ENCODE results near the gene RNF187. TPM values are rescaled to one million over a fixed set of nuclear protein-coding genes. Genes with fewer than 3 reads are reported as not detected.
A peak's percentile ranks its signal among the peaks of the same experiment; 100 is the strongest.

The RNF187 gene
- total RNA-seq, 1 experiment from 2014 or later = 49.1 TPM

DNA sequence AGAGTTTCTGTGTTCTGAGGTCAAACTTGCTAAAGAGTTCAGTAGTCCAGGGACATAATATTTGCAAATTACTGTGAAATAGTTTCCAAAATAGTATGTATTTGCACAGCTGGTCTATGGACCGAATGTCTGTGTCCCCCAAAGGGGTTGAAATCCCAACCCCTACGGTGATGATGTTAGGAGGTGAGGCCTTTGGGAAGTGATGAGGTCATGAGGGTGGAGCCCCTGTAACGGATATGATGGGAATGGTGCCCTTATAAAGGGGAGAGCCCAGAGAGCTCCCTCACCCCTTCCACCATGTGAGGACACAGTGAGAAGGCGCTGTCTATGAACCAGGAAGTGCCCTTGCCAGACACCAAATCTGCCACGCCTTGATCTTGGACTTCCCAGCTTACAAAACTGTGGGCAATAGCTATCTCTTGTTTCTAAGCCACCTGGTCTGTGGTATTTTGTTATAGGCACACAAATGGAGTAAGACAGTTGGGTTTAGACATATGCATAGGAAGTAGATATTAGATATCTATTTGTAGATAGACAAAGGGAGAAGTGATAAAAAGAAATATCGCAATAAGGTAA lies 21.7 kb downstream of the RNF187 start:
- no peak for DNase-seq (ENCODE audit: low read depth)

DNA sequence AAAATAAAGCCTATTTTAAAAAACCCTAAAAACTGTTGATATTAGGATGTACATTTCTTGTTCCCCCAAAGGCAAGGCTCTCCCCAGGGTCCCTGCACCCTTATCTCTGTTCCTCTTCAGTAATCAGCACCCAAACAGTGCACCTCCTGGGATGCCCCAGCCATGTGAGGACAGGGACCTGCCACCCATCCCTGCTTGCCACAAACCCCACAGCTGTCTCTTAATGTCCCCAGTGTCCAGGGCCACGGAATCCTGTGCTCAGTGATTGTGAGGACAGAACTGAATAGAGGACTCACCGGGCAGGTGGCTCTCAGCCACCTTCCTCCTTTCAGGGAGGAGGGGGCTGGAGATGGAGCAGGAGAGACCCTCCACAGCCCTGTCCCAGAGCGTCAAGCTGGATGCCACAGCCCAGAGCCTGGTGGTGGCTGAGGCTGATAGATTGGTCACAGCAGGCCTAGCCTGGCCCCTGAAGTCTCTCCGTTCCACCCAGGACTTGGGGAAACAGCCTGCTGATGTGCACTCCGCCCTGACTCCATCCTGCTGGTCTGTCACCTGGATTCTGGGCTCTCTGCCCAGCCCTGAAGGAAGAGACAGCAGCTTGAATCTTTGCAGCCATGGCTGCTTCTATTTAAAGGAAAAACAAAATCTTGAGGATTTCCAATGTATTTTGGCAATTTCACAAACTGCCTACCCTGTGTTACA lies 23.1 kb downstream of the RNF187 start:
- DNase-seq (ENCODE audit: low read depth) = no peak

DNA sequence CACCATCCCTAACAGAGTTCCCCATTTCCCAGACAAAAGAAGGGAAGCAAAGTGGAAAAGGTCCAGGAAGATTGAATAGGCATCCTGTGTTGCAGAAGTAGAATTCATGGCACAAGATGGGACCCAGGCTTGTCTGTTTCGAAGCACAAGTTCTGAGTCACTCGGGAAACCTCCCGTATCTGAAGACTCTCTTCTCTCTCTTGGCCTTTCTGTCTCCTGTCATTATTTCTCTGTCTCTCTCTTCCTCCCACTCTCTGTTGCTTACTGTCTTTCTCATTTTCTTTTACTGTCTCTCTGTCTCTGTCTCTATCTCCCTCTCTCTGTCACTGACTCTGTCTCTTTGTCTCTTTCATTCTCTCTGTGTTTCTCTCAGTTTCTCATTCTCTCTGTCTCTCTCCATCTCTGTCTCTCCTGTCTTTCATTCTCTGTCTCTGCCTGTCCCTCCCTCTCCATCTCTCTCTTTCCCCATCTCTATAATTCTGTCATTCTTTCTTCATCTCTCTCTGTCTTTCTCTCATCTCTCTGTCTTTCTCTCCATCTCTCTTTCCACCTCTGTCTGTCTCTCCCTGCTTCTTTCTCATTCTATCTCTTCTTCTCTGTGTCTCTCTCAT lies 23.7 kb downstream of the RNF187 start:
- DNase-seq (ENCODE audit: low read depth) = no peak

DNA sequence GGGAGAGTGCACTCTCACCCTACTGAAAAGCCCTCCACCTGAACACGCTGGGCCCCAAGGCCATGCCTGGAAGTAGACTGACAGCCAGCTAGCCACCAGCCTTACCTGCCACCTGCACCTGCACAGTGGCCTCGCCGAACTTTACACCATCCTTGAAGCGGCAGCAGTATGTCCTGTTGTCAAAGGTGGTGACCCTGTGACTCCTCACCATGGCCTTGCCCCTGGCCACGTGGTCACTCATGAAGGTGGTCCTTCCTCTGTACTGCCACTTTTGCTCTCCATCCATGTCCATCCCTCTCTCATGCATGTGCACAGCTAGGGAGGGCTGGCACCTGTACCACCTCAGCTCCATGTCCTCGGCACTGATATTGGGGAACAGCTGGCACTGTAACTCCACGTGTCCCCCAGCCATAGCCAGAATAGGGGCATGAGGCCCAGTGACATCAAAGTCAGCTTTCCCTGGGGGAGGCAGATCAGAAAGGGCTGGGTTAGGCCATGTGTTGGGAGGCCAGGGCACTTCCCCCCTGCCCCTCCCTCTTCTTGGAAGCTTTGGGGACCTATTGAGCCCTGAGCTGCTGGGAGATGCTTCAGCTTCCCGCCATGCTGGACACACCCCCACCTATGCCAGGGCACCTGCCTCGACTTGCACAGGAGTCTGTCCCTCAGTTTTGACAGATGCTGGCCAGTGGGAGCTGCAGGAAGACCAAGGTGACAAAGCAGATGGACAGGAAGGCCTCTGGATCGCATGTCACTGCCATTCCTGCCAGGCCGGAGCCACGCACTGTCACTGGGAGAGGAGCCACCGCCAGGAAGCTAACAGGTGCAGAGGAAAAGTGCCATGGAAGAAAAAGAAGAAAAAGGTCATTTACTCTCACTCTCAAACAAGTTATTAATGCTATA lies 24.6 kb downstream of the RNF187 start:
- no peak for DNase-seq (ENCODE audit: low read depth)

GRCh38 chr1:228512781-228513198 lies 25.6 kb downstream of the RNF187 start:
- no peak for DNase-seq (ENCODE audit: low read depth)

- DNase-seq (ENCODE audit: low read depth) = no peak
These were observed 26.2 kb downstream of the RNF187 start for GRCh38 chr1:228513236-228513900.

GRCh38 chr1:228514421-228514820 lies 27.2 kb downstream of the RNF187 start:
- DNase-seq (ENCODE audit: low read depth) = no peak

- peak; percentile 42 for DNase-seq (ENCODE audit: low read depth)
These were observed 28.1 kb downstream of the RNF187 start for GRCh38 chr1:228515200-228515834.

GRCh38 chr1:228517655-228518054 lies 30.5 kb downstream of the RNF187 start:
- DNase-seq (ENCODE audit: low read depth) = no peak

DNA sequence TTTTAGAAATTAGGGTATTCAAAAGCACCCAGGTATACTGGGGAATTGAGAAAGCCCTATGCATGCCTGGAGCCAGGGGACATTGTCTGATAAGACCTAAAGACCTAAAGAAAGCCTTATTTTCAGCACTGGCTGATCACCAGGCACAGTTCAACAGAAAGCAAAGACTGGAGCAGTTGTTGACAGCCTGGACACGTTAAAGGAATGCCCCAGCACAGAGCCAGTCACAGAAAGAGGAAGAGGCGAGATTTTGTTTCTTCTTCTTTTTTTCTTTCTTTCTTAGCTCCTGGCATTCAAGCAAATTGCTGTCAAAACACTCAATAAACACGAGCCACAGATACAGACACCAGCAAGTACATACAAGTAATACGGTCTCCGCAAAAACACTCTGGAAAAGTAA lies 40.4 kb downstream of the RNF187 start:
- DNase-seq (ENCODE audit: low read depth) = no peak

GRCh38 chr1:228528612-228529011 lies 41.4 kb downstream of the RNF187 start:
- DNase-seq (ENCODE audit: low read depth) = no peak

- DNase-seq (ENCODE audit: low read depth) = no peak
These were observed 43.0 kb downstream of the RNF187 start for GRCh38 chr1:228530086-228530758.

- DNase-seq (ENCODE audit: low read depth) = no peak
These were observed 44.0 kb downstream of the RNF187 start for GRCh38 chr1:228530951-228531731.

GRCh38 chr1:228538831-228539230 lies 51.6 kb downstream of the RNF187 start:
- DNase-seq (ENCODE audit: low read depth) = no peak

DNA sequence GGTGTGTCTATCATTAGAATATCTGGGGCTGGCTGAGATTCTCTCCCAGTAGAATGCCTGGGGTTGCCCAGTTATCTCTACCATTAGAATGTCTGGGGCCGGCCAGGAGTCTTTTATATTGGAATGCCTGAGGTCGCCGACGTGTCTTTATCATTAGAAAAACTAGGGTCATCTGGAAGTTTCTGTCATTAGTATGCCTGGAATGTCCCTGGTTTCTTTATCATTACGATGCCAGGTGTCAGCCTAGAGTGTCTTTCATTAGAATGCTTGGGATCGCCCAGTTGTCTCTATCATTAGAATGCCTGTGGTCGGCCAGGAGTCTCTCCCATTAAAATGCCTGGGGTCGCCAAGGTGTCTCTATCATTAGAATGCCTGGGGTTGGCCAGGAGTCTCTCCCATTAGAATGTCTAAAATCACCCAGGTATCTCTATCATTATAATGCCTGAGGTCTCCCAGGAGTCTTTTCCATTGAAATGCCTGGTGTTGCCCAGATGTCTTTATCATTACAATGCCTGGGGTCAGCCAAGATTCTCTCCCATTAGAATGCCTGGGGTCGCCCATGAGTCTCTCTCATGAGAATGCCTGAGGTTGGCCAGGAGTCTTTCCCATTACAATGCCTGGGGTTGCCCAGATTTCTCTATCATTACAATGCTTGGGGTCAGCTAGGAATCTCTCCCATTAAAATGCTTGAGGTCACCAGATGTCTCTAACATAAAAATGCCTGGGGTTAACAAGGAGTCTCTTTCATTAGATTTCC lies 53.2 kb downstream of the RNF187 start:
- no peak for DNase-seq (ENCODE audit: low read depth)

- DNase-seq (ENCODE audit: low read depth) = no peak
These were observed 54.5 kb downstream of the RNF187 start for GRCh38 chr1:228541725-228542124.

DNA sequence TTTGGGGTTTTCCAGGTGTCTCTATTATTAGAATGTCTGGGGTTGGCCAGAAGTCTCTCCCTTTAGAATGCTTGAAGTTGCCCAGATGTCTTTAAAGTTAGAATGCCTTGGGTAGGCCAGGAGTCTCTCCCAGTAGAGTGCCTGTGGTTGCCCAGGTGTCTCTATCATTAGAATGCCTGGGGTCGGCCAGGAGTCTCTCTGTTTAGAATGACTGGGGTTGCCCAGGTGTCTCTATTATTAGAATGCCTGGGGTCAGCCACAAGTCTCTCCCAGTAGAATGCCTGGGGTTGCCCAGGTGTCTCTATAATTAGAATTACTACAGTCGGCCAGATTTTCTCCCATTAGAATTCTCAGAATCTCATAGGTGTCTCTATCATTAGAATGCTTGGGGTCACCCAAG lies 55.2 kb downstream of the RNF187 start:
- no peak for DNase-seq (ENCODE audit: low read depth)

- DNase-seq (ENCODE audit: low read depth) = no peak
These were observed 55.8 kb downstream of the RNF187 start for GRCh38 chr1:228542981-228543380.

GRCh38 chr1:228543396-228543795 lies 56.2 kb downstream of the RNF187 start:
- no peak for DNase-seq (ENCODE audit: low read depth)
